ENCODE data around the gene TSGA10IP. TPM values are rescaled to one million over a fixed set of nuclear protein-coding genes. Genes with fewer than 3 reads are reported as not detected.

The TSGA10IP gene
- total RNA-seq, 1 experiment from 2014 or later: not detected

DNA sequence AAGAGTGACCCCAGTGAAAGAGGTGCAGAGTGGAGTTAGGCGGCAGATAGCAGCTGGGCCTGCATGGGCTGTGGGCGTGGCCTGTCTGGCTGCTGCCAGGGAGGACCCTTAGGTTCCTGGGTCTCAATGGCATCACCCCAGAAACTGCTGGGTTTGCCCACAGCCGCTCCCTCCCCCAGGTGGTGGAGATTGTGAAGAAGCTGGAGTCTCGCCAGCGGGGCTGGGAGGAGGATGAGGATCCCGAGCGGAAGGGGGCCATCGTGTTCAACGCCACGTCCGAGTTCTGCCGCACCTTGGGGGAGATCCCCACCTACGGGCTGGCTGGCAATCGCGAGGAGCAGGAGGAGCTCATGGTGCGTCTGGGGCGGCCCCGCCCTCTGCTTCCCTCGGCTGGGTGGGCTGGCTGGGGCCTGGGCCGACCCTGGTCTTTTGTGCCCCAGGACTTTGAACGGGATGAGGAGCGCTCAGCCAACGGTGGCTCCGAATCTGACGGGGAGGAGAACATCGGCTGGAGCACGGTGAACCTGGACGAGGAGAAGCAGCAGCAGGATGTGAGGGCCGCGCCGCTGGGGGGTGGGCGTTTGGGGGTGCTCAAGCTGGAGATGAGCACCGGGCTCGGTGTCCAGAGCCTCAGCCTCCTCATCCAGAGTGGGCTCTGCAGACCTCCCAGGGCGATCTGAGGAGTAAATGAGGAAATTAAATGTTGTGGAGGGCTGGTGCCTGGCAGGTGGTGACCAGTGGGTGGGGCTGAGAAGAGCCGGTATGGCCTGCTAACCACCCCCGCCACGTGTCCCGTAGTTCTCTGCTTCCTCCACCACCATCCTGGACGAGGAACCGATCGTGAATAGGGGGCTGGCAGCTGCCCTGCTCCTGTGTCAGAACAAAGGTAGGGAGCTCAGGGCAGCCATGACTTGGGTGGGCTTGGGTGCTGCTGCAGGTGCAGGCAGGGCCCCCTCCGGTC lies 31.2 kb downstream of the TSGA10IP start:
- intact Hi-C loops (cut with micrococcal nuclease; ENCODE audit: unreplicated experiment): no loop called here
- Mint-ChIP-seq H3K4me3 (ENCODE audit: unreplicated experiment) (no peak overlapping the region), H3K9me3 (ENCODE audit: unreplicated experiment) (no peaks in the 10 kb centered on the region), H3K4me1 (ENCODE audit: low read depth, unreplicated experiment) (no peaks in the 10 kb centered on the region), H3K27ac (ENCODE audit: unreplicated experiment) (peak overlapping the region; percentile 43), H3K27me3 (ENCODE audit: insufficient read depth, unreplicated experiment) (no peaks in the 10 kb centered on the region), H3K36me3 (ENCODE audit: insufficient read depth, unreplicated experiment) (peaks cover 76% of the 10 kb centered on the region)
- TF ChIP-seq, protein P1, sequence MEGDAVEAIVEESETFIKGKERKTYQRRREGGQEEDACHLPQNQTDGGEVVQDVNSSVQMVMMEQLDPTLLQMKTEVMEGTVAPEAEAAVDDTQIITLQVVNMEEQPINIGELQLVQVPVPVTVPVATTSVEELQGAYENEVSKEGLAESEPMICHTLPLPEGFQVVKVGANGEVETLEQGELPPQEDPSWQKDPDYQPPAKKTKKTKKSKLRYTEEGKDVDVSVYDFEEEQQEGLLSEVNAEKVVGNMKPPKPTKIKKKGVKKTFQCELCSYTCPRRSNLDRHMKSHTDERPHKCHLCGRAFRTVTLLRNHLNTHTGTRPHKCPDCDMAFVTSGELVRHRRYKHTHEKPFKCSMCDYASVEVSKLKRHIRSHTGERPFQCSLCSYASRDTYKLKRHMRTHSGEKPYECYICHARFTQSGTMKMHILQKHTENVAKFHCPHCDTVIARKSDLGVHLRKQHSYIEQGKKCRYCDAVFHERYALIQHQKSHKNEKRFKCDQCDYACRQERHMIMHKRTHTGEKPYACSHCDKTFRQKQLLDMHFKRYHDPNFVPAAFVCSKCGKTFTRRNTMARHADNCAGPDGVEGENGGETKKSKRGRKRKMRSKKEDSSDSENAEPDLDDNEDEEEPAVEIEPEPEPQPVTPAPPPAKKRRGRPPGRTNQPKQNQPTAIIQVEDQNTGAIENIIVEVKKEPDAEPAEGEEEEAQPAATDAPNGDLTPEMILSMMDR (IDR thresholded peaks at IDR 0.05; ENCODE audit: insufficient read depth in 1 of 2, low read depth in 1 of 2, low read length in 1 of 2, severe bottlenecking in 1 of 2, unreplicated experiment in 1 of 2): no peak
- no peaks in the 10 kb centered on the region for H3K9me3 ChIP-seq
- no TSS peak for BruUV-seq (replicated peaks)
- no peak for DNase-seq
- H3K36me3 ChIP-seq (ENCODE audit: control insufficient read depth, insufficient read depth, low read length): no peaks in the 10 kb centered on the region
- no peak overlapping the region for H3K4me3 ChIP-seq (ENCODE audit: low read depth, low read length)
- ChIA-PET POLR2A (no interaction called here), CTCF (interaction anchor here (0.6 kb wide), 1 partner anchor 88 kb away, joined by 6 read pairs; the partner anchor contains the start of gene FIBP)
- H3K27me3 ChIP-seq (replicated peaks; ENCODE audit: control insufficient read depth, insufficient read depth, low read length): no peaks in the 10 kb centered on the region
- no peaks in the 10 kb centered on the region for H3K4me1 ChIP-seq

DNA sequence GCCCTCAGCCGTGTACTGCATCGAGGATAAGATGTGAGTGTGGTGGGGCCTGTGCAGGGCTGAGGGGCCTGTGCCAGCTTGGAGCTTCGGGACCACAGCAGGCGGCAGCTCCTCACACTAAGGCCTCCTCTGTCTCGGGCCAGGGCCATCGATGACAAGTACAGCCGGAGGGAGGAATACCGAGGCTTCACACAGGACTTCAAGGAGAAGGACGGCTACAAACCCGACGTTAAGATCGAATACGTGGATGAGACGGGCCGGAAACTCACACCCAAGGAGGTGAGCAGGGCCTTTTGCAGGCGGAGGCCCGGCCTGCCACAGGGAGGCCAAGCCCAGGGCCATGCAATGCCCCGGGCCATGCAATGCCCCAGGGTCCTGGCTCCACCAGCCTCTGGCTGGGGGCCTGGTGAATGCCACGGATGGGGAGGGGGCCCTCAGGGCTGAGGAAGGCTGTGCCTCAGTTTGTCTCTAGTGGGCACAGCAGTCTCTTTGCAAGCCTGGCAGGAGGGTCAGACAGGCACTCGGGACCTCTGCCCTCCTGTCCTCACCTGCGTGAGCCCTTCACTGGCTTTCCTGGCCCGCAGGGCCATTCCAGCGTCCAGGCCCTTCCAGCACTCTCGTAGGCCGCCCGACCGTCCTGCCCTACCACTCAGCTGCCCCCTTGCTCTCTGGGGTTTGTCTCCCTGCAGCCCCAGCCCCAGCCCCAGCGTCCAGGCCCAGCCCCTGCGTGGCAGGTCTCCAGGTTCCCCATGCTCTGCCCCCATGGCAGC lies 32.5 kb downstream of the TSGA10IP start:
- H3K27me3 Mint-ChIP-seq (ENCODE audit: insufficient read depth, unreplicated experiment): no peaks in the 10 kb centered on the region
- no TSS peak for BruUV-seq (replicated peaks)
- ChIA-PET CTCF (no interaction called here), POLR2A (no interaction called here)
- TF ChIP-seq, protein P1 (IDR thresholded peaks at IDR 0.05; ENCODE audit: insufficient read depth in 1 of 2, low read depth in 1 of 2, low read length in 1 of 2, severe bottlenecking in 1 of 2, unreplicated experiment in 1 of 2): no peak
- DNase-seq: no peak
- no peak overlapping the region for H3K27ac Mint-ChIP-seq (ENCODE audit: unreplicated experiment)
- Histone ChIP-seq H3K27me3 (replicated peaks; ENCODE audit: control insufficient read depth, insufficient read depth, low read length) (no peaks in the 10 kb centered on the region), H3K4me1 (no peaks in the 10 kb centered on the region), H3K4me3 (ENCODE audit: low read depth, low read length) (no peak overlapping the region), H3K36me3 (ENCODE audit: control insufficient read depth, insufficient read depth, low read length) (no peaks in the 10 kb centered on the region), H3K9me3 (no peaks in the 10 kb centered on the region)
- peaks cover 67% of the 10 kb centered on the region for H3K36me3 Mint-ChIP-seq (ENCODE audit: insufficient read depth, unreplicated experiment)
- no peak overlapping the region for H3K4me3 Mint-ChIP-seq (ENCODE audit: unreplicated experiment)
- intact Hi-C loops (cut with micrococcal nuclease; ENCODE audit: unreplicated experiment): no loop called here
- H3K9me3 Mint-ChIP-seq (ENCODE audit: unreplicated experiment): no peaks in the 10 kb centered on the region
- H3K4me1 Mint-ChIP-seq (ENCODE audit: low read depth, unreplicated experiment): no peaks in the 10 kb centered on the region

DNA sequence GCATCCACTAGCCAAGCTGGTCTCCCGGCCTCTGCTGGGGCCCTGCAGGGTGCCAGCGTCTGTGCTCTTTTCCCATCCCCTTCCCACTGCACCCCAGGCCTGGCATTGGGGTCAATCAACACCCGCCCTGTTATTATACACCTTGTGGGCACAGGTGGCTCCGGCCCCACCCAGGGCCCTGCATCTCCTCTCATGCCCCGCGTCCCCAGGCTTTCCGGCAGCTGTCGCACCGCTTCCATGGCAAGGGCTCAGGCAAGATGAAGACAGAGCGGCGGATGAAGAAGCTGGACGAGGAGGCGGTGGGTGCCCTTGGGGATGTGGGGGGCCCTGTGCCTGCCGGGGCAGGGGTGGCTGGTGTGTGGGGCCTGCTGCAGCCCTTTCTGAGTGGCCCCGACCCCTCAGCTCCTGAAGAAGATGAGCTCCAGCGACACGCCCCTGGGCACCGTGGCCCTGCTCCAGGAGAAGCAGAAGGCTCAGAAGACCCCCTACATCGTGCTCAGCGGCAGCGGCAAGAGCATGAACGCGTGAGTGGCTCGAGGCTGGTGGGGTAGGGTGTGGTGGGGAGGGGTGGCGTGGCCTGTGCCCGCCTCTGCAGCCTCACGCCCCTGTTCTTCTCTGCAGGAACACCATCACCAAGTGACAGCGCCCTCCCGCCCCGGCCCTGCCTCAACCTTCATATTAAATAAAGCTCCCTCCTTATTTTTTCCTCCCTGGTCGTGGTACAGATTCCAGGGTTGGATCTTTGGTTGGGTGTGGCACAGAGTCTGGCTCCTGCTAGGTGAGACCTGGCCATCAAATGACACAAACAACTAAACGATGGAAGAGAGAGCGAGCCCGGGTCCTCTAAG lies 33.3 kb downstream of the TSGA10IP start:
- Mint-ChIP-seq H3K4me3 (ENCODE audit: unreplicated experiment) (no peak overlapping the region), H3K36me3 (ENCODE audit: insufficient read depth, unreplicated experiment) (peaks cover 59% of the 10 kb centered on the region), H3K9me3 (ENCODE audit: unreplicated experiment) (no peaks in the 10 kb centered on the region), H3K27me3 (ENCODE audit: insufficient read depth, unreplicated experiment) (no peaks in the 10 kb centered on the region), H3K4me1 (ENCODE audit: low read depth, unreplicated experiment) (no peaks in the 10 kb centered on the region), H3K27ac (ENCODE audit: unreplicated experiment) (no peak overlapping the region)
- Histone ChIP-seq H3K27me3 (replicated peaks; ENCODE audit: control insufficient read depth, insufficient read depth, low read length) (no peaks in the 10 kb centered on the region), H3K9me3 (no peaks in the 10 kb centered on the region), H3K4me1 (no peaks in the 10 kb centered on the region), H3K4me3 (ENCODE audit: low read depth, low read length) (no peak overlapping the region), H3K36me3 (ENCODE audit: control insufficient read depth, insufficient read depth, low read length) (no peaks in the 10 kb centered on the region)
- BruUV-seq (replicated peaks): no TSS peak
- ChIA-PET POLR2A (no interaction called here), CTCF (no interaction called here)
- TF ChIP-seq, protein P1 (IDR thresholded peaks at IDR 0.05; ENCODE audit: insufficient read depth in 1 of 2, low read depth in 1 of 2, low read length in 1 of 2, severe bottlenecking in 1 of 2, unreplicated experiment in 1 of 2): no peak
- intact Hi-C loops (cut with micrococcal nuclease; ENCODE audit: unreplicated experiment): no loop called here
- DNase-seq: no peak
